LHCN-M2 (cell line): Measurements from ENCODE around the gene CSF1. TPM values are rescaled to one million over a fixed set of nuclear protein-coding genes. Genes with fewer than 3 reads are reported as not detected.
"Not testable (repeated sequence)": the region's sequence is repeated elsewhere in the genome, so short reads cannot be mapped to it uniquely, and the experiment has no call there.

ENCODE experiments used
- DNase-seq: peaks from one replicate; pipeline ENCODE4 v3.0.0-alpha.2; 2012; ENCODE audit warnings: low read depth
- polyA plus RNA-seq: library from polyadenylated mRNA; unstranded; fragments of >200 nt; gene quantifications from one replicate; pipeline ENCODE4 v1.2.1, GENCODE V29; 2012; ENCODE audit warnings: missing spikeins
- total RNA-seq: library from RNA; depleted of rRNA; stranded (reverse); fragments of >200 nt; gene quantifications from 2 replicates; pipeline ENCODE4 v1.2.3, GENCODE V29; 2014; rRNA removed

Gene CSF1
- 42.4 and 52.8 TPM in 2 replicates for total RNA-seq
- polyA plus RNA-seq: 24.9 TPM

GRCh38 chr1:109910123-109910962, at the start of gene CSF1:
CSF1 (plus strand) TSS chr1:109910849; CDS start chr1:109911024, 175 bp downstream.
- peak; percentile 83 for DNase-seq

GRCh38 chr1:109861616-109862015, 49.0 kb upstream of the CSF1 start:
- not testable (repeated sequence) for DNase-seq

GRCh38 chr1:109863667-109864046, 47.0 kb upstream of the CSF1 start:
- DNase-seq: no peak

GRCh38 chr1:109864047-109864822, 46.4 kb upstream of the CSF1 start:
- peak; percentile 31 for DNase-seq

- no peak for DNase-seq
These were observed 45.6 kb upstream of the CSF1 start for GRCh38 chr1:109864930-109865612.

GRCh38 chr1:109866071-109866470, 44.6 kb upstream of the CSF1 start:
- DNase-seq: no peak

- DNase-seq: no peak
These were observed 37.1 kb upstream of the CSF1 start for GRCh38 chr1:109873278-109874175.

GRCh38 chr1:109874445-109874844, 36.2 kb upstream of the CSF1 start:
- no peak for DNase-seq

GRCh38 chr1:109875874-109876273, 34.8 kb upstream of the CSF1 start:
- no peak for DNase-seq

- DNase-seq: peak; percentile 72
These were observed 33.9 kb upstream of the CSF1 start for GRCh38 chr1:109876617-109877316.

GRCh38 chr1:109877317-109877771, 33.3 kb upstream of the CSF1 start:
- peak; percentile 93 for DNase-seq

GRCh38 chr1:109877776-109878175, 32.9 kb upstream of the CSF1 start:
- no peak for DNase-seq

GRCh38 chr1:109878531-109879104, 32.0 kb upstream of the CSF1 start:
- DNase-seq: no peak

GRCh38 chr1:109879371-109879770, 31.3 kb upstream of the CSF1 start:
- not testable (repeated sequence) for DNase-seq

- DNase-seq: no peak
These were observed 30.6 kb upstream of the CSF1 start for GRCh38 chr1:109879881-109880525.

- no peak for DNase-seq
These were observed 29.4 kb upstream of the CSF1 start for GRCh38 chr1:109880971-109881894.

- DNase-seq: no peak
These were observed 28.8 kb upstream of the CSF1 start for GRCh38 chr1:109881906-109882287.
